PC-9 (cell line): ENCODE results near the gene PTPN18. TPM values are rescaled to one million over a fixed set of nuclear protein-coding genes. Genes with fewer than 3 reads are reported as not detected.
A peak's percentile ranks its signal among the peaks of the same experiment; 100 is the strongest.

ENCODE experiments used
- BruUV-seq: library from RNA; stranded (reverse); fragments of 400-500 nt; replicated peaks from 2 replicates; lab custom pipeline; 2021; lab: Mats Ljungman, UMichigan
- CTCF ChIA-PET: fragments of 300-600 bp; sonication (Branson Sonifier 250); formaldehyde crosslinking; loops from one replicate; lab custom pipeline; 2022; ENCODE audit warnings: antibody characterized with exemption; lab: Charles Lee
- POLR2A ChIA-PET: fragments of 300-600 bp; sonication (Branson Sonifier 250); formaldehyde crosslinking; loops from one replicate; lab custom pipeline; 2022; ENCODE audit warnings: antibody characterized with exemption; ENCODE audit not compliant: unreplicated experiment; lab: Charles Lee
- DNase-seq, 2 experiments: peaks; one replicate each; pipeline versions ENCODE4 v3.0.0 to v3.0.0-alpha.2; 2015 to 2022; ENCODE audit warnings: mixed read lengths in 1 of 2
- H2AFZ ChIP-seq: fragments of 200-600 bp; sonication (generic); 2 replicates; pipeline ENCODE4 v1.8.1; 2017; ENCODE audit warnings: antibody characterized with exemption
- H3F3A ChIP-seq: fragments of 200-600 bp; sonication (generic); 2 replicates; pipeline ENCODE4 v1.8.1; 2017; ENCODE audit warnings: antibody characterized with exemption, mild to moderate bottlenecking, low read depth; ENCODE audit not compliant: insufficient read depth
- H3K27ac ChIP-seq: fragments of 200-600 bp; sonication (generic); 2 replicates; pipeline ENCODE4 v1.6.1; 2016; ENCODE audit warnings: mixed run types
- H3K27me3 ChIP-seq: fragments of 200-600 bp; sonication (generic); 2 replicates; pipeline ENCODE4 v1.6.1; 2016; ENCODE audit warnings: low read depth, mixed run types; ENCODE audit not compliant: insufficient read depth
- H3K36me3 ChIP-seq: fragments of 200-600 bp; sonication (generic); 2 replicates; pipeline ENCODE4 v1.6.1; 2016; ENCODE audit warnings: low read depth, mixed run types
- H3K4me1 ChIP-seq: fragments of 200-600 bp; sonication (generic); replicated peaks from 2 replicates; pipeline ENCODE4 v1.6.1; 2016; ENCODE audit warnings: mixed run types; ENCODE audit not compliant: insufficient read depth
- H3K4me2 ChIP-seq: fragments of 200-600 bp; sonication (generic); 2 replicates; pipeline ENCODE4 v1.6.1; 2017; ENCODE audit warnings: mixed run types
- H3K4me3 ChIP-seq: fragments of 200-600 bp; sonication (generic); 2 replicates; pipeline ENCODE4 v1.6.1; 2016; ENCODE audit warnings: mixed run types
- H3K79me2 ChIP-seq: fragments of 200-600 bp; sonication (generic); 2 replicates; pipeline ENCODE4 v1.6.1; 2017; ENCODE audit warnings: low read depth, mixed run types
- H3K9me2 ChIP-seq: fragments of 200-600 bp; sonication (generic); 2 replicates; pipeline ENCODE4 v1.8.1; 2017; ENCODE audit warnings: mild to moderate bottlenecking; ENCODE audit not compliant: insufficient read depth
- H3K9me3 ChIP-seq: fragments of 200-600 bp; sonication (generic); 2 replicates; pipeline ENCODE4 v1.8.1; 2016; ENCODE audit warnings: low read depth; ENCODE audit not compliant: insufficient read depth
- H4K20me1 ChIP-seq: fragments of 200-600 bp; sonication (generic); 2 replicates; pipeline ENCODE4 v1.8.1; 2017; ENCODE audit not compliant: insufficient read depth
- EZH2 ChIP-seq: fragments of 200-600 bp; sonication (generic); IDR thresholded peaks from 2 replicates; pipeline ENCODE4 v1.8.0; 2017; ENCODE audit warnings: antibody characterized with exemption, low read depth
- intact Hi-C: fragments of 100-400 bp; cut with micrococcal nuclease; formaldehyde crosslinking; loops from one replicate; pipeline ENCODE4 v1.10.0; 2022; ENCODE audit not compliant: unreplicated experiment
- total RNA-seq: library from RNA; stranded (reverse); gene quantifications from 2 replicates; pipeline ENCODE4 v1.2.3, GENCODE V29; 2021
- TF ChIP-seq, protein P1 (sequence below): fragments of 200-600 bp; sonication (generic); conservative IDR thresholded peaks from 2 replicates; pipeline ENCODE4 v1.6.1; 2017; ENCODE audit warnings: mixed run types, antibody characterized with exemption, mild to moderate bottlenecking, moderate library complexity

PTPN18 gene
- total RNA-seq, 1 experiment from 2014 or later = 55.9 TPM

DNA sequence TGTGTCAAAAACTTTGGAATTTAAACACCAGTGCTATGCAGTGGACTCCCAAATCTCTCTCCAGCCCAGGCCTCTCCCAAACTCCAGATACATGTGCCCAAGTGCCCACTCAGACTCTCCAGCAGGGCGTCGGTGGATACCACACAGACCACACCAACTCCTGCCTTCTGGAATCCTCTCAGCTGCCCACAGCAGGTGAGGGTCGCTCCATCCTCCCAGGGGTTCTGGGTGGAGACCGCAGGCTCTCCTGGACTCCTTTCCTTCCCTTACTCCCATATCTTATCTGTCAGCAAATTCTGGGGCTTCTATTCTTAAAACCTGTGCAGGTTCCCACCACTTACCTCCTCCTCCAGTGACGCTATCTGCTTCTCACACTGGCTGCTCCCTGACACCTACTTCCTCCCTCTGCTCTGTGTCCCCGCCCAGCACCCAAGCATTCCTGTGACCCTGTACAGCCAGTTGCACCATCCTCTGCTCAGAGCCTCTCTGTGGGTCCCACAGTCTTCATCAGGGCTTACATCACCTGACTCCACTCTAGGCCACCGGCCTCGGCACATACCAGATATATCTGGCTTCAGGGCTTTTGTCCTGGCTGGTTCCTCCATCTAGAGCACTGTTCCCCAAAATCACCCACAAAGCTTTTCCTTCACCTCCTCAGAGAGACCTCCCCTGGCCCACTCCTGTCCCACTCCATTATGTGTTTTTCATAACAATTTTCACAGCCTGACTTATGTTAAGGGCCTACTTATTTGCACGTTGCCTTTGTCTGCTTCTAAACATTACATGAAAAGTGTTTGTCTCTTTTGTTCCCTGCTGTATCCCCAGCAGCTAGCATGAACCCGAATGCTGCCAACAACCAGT is 15.7 kb upstream of the PTPN18 start:
- TF ChIP-seq, protein P1, sequence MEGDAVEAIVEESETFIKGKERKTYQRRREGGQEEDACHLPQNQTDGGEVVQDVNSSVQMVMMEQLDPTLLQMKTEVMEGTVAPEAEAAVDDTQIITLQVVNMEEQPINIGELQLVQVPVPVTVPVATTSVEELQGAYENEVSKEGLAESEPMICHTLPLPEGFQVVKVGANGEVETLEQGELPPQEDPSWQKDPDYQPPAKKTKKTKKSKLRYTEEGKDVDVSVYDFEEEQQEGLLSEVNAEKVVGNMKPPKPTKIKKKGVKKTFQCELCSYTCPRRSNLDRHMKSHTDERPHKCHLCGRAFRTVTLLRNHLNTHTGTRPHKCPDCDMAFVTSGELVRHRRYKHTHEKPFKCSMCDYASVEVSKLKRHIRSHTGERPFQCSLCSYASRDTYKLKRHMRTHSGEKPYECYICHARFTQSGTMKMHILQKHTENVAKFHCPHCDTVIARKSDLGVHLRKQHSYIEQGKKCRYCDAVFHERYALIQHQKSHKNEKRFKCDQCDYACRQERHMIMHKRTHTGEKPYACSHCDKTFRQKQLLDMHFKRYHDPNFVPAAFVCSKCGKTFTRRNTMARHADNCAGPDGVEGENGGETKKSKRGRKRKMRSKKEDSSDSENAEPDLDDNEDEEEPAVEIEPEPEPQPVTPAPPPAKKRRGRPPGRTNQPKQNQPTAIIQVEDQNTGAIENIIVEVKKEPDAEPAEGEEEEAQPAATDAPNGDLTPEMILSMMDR = no peak
- TF ChIP-seq EZH2 = no peak
- H3K4me3 ChIP-seq = no peak overlapping the region
- H3K4me2 ChIP-seq = no peak overlapping the region
- peaks cover 11% of the 10 kb centered on the region; the same call in 1 of the 2 replicates for H3F3A ChIP-seq
- H3K27ac ChIP-seq = no peak overlapping the region
- H3K36me3 ChIP-seq = peaks cover 5% of the 10 kb centered on the region; the same call in 1 of the 2 replicates
- no peak for DNase-seq
- H3K79me2 ChIP-seq = peaks cover 19% of the 10 kb centered on the region
- no TSS peak for BruUV-seq
- no peak overlapping the region for H2AFZ ChIP-seq
- peaks cover 25% of the 10 kb centered on the region for H3K4me1 ChIP-seq
- H3K9me3 ChIP-seq = no peaks in the 10 kb centered on the region
- no peaks in the 10 kb centered on the region for H3K27me3 ChIP-seq
- ChIA-PET CTCF (no interaction called here), POLR2A (no interaction called here)
- no peaks in the 10 kb centered on the region for H3K9me2 ChIP-seq
- intact Hi-C loops = no loop called here
- peaks cover 3% of the 10 kb centered on the region; the same call in 1 of the 2 replicates for H4K20me1 ChIP-seq

DNA sequence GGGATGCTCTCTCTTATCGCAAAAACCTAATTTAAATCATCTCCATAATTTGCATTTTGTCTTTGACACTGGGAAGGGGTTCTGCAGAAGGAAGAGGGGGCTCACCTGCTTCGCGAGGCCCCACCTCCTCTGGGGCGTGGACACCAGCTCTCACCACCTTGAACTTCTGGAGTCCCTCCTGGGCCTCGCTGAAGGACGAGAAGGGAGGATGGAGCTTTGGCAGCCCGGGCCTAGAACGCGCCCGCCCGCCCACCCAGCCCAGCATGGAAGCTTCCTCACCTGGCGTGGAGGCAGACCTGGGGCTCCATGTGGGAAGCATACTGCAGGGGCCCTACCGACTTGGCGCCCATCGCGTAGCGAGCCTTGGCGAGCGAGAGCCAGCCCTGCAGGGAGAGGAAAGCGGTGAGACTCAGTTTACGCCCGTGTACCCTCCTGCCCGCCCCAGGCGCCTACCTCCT is 14.3 kb upstream of the PTPN18 start:
- POLR2A ChIA-PET = interaction anchor here (0.6 kb wide), 1 partner anchor 161 kb away, joined by 22 read pairs; no protein-coding TSS in a partner anchor
- H3K27ac ChIP-seq = no peak overlapping the region

More for the DNA sequence above, 14.3 kb upstream of the PTPN18 start:
- intact Hi-C loops = loop anchor here (1.0 to 2.0 kb wide), 2 partner anchors 31 to 51 kb away; no protein-coding TSS in a partner anchor
- no peaks in the 10 kb centered on the region for H3K9me3 ChIP-seq
- H4K20me1 ChIP-seq = peaks cover 3% of the 10 kb centered on the region; the same call in 1 of the 2 replicates
- H3K27me3 ChIP-seq = no peaks in the 10 kb centered on the region
- no TSS peak for BruUV-seq
- peaks cover 23% of the 10 kb centered on the region for H3K4me1 ChIP-seq
- H3K9me2 ChIP-seq = no peaks in the 10 kb centered on the region
- H3K4me2 ChIP-seq = peak overlapping the region; percentile 83
- H3K36me3 ChIP-seq = peaks cover 8% of the 10 kb centered on the region; the same call in 1 of the 2 replicates
- TF ChIP-seq, protein P1 = no peak
- no peak for TF ChIP-seq EZH2
- DNase-seq = peak in 1 of 2 experiments; percentile 25
- peak overlapping the region; percentile 99 for H2AFZ ChIP-seq
- H3F3A ChIP-seq = peaks cover 11% of the 10 kb centered on the region; the same call in 1 of the 2 replicates
- H3K4me3 ChIP-seq = peak overlapping the region; percentile 90
- H3K79me2 ChIP-seq = peaks cover 19% of the 10 kb centered on the region
- CTCF ChIA-PET = interaction anchor here (1.0 to 1.7 kb wide), 3 partner anchors 9 to 160 kb away, joined by 3 to 11 read pairs (median 4); partner anchors contain the start of gene SMPD4
